Heart right ventricle (tissue), 16 donors: ENCODE measurements around the gene INTS15. TPM values are rescaled to one million over a fixed set of nuclear protein-coding genes. Genes with fewer than 3 reads are reported as not detected.

Experiments used
- ATAC-seq, 8 donors: fragments of 200-7000 bp; cut with Tn5 transposase; one replicate each; pipeline ENCODE4 v1.9.1; 2020; ENCODE audit warnings: mild to moderate bottlenecking in 8 of 8, moderate library complexity in 8 of 8, moderate number of reproducible peaks in 1 of 8
- DNase-seq, 2 donors: peaks; one replicate each; pipeline ENCODE4 v3.0.0-alpha.2; 2020
- H3K27ac ChIP-seq, 10 donors: fragments of 200-600 bp; sonication (generic) in 2 of 10; one replicate each; pipeline versions ENCODE4 v1.5.0 to v1.8.0; 2020 to 2022; ENCODE audit warnings: mild to moderate bottlenecking in 3 of 10
- H3K27me3 ChIP-seq, 7 donors: fragments of 200-600 bp; one replicate each; pipeline ENCODE4 v1.8.0; 2021 to 2022; ENCODE audit warnings: mild to moderate bottlenecking in 2 of 7
- H3K36me3 ChIP-seq, 9 donors: fragments of 200-600 bp; sonication (generic) in 1 of 9; one replicate each; pipeline versions ENCODE4 v1.5.0 to v1.8.0; 2020 to 2022; ENCODE audit warnings: mild to moderate bottlenecking in 2 of 9
- H3K4me1 ChIP-seq, 9 donors: fragments of 200-600 bp; sonication (generic) in 1 of 9; one replicate each; pipeline versions ENCODE4 v1.5.0 to v1.8.0; 2020 to 2022; ENCODE audit warnings: mild to moderate bottlenecking in 4 of 9
- H3K4me3 ChIP-seq, 10 donors: fragments of 200-600 bp; sonication (generic) in 2 of 10; one replicate each; pipeline versions ENCODE4 v1.5.0 to v1.8.0; 2020 to 2022; ENCODE audit warnings: mild to moderate bottlenecking in 7 of 10, moderate library complexity in 2 of 10
- H3K9me3 ChIP-seq, 11 donors: fragments of 200-600 bp in 10 of 11; sonication (generic) in 2 of 11; one replicate each; pipeline versions ENCODE4 v1.5.0 to v1.8.0; 2013 to 2022; ENCODE audit warnings: mild to moderate bottlenecking in 2 of 11, control low read depth in 1 of 11, moderate library complexity in 1 of 11
- CTCF ChIP-seq, 9 donors: fragments of 200-600 bp; sonication (generic) in 2 of 9; IDR thresholded peaks; one replicate each; pipeline versions ENCODE4 v1.5.0 to v1.8.0; 2021 to 2022; ENCODE audit warnings: antibody characterized with exemption in 9 of 9, mild to moderate bottlenecking in 5 of 9, moderate library complexity in 1 of 9
- WGBS, 2 donors: extraction: QIAGEN DNeasy Blood & Tissue Kit; methylation state at CpG; one replicate each; pipeline ENCODE4 v1.1.7; 2013; ENCODE audit warnings: inconsistent platforms in 1 of 2; 5-methylcytosine and 5-hydroxymethylcytosine counted together
- intact Hi-C, 10 donors: fragments of 100-400 bp; cut with DNase I; formaldehyde crosslinking; loops; one replicate each; pipeline versions ENCODE4 v1.11.1 to v1.14.2; 2022
- polyA plus RNA-seq, 2 donors: library from polyadenylated mRNA; stranded (reverse); fragments of 200-250 nt; gene quantifications; one replicate each; pipeline ENCODE4 v1.2.3, GENCODE V29; 2013
- total RNA-seq, 10 donors: library from RNA; stranded (reverse); fragmentation: NEBNext Ultra II Directional in 3 of 10; extraction: Animal tissue kit (Norgen Biotek cat#: 25700) in 3 of 10; gene quantifications; one replicate each; pipeline versions ENCODE4 v1.2.1 to v1.2.4, GENCODE V29; 2021 to 2023
- donor health status: Arrhythmogenic right ventricular cardiomyopathy.
- donor health status: ischemic (EF 13 %, LVEDD 7.1; RV severe dilation, severe dysfunction).
- donor health status: healthy with polysubstance abuse.
- donor health status: DM: no; HTN: yes; CAD: no.
- donor health status: DM: no; HTN: no; CAD: no.
- donor health status: ischemic (EF 25% LVEDD 6.9; RV normal size, moderate dysfunction).
- donor health status: ischemic (EF 25% LVEDD 5.7; RV mildly dilated, moderate dysfunction).
- donor health status: healthy.
- donor health status: DM: yes; HTN: yes; CAD: no.
- donor health status: Ischemic cardiomyopathy.
- donor health status: ischemic (EF 35%, LVEDD 5.7; RV mildly dilated, moderate dysfunction).
- donor health status: nonischemic (EF 11% LVEDD 7.7; RV severe dilation, severe dysfunction).
- donor health status: DM: yes; HTN: yes; CAD: no.
- donor health status: PGD.
- donor health status: ischemic (EF 29% LVEDD 5.4; RV normal size, mild dysfunction).
- donor health status: nonischemic (EF 23%, LVEDD 6.1; RV moderate dilation, normal function).

The INTS15 gene
- total and polyA plus RNA-seq, 12 donors, result 9.8 to 22.0 (median 13.4) TPM

GRCh38 chr7:6615723-6616555 is 26.1 kb downstream of the INTS15 start:
- DNase-seq (no peak), ATAC-seq (peak in 7 of 8 donors; percentile 36 to 53 (median 45))
- intact Hi-C loops, result no loop called here
- TF ChIP-seq CTCF (IDR thresholded peaks at IDR 0.05), result no peak
- Histone ChIP-seq H3K27me3 (peaks cover 0 to 33% (median 0%) of the 10 kb centered on the region in 7 donors), H3K9me3 (no peaks in the 10 kb centered on the region), H3K36me3 (peaks cover 0 to 26% (median 0%) of the 10 kb centered on the region in 9 donors), H3K4me3 (peak overlapping the region; percentile 44 to 86 (median 74)), H3K4me1 (peaks cover 0 to 16% (median 11%) of the 10 kb centered on the region in 9 donors), H3K27ac (peak overlapping the region in 6 of 10 donors; percentile 36 to 67 (median 54))
- 8 to 13% methylated on average over 41 to 63 of the region's 63 CpGs for WGBS, 2 donors

GRCh38 chr7:6616854-6617643 is 27.2 kb downstream of the INTS15 start:
- H3K4me3 ChIP-seq, result no peak overlapping the region
- H3K9me3 ChIP-seq, result no peaks in the 10 kb centered on the region
- no peak for ATAC-seq
- TF ChIP-seq CTCF (IDR thresholded peaks at IDR 0.05), result no peak
- WGBS, 2 donors, result 88 to 90% methylated on average over 20 of the region's 20 CpGs
- H3K36me3 ChIP-seq, result peaks cover 0 to 38% (median 7%) of the 10 kb centered on the region in 9 donors
- DNase-seq, result no peak
- intact Hi-C loops, result no loop called here
- H3K27me3 ChIP-seq, result peaks cover 0 to 33% (median 0%) of the 10 kb centered on the region in 7 donors
- H3K27ac ChIP-seq, result no peak overlapping the region
- peaks cover 0 to 16% (median 12%) of the 10 kb centered on the region in 9 donors for H3K4me1 ChIP-seq

GRCh38 chr7:6618621-6619020 is 28.8 kb downstream of the INTS15 start:
- Histone ChIP-seq H3K4me1 (peaks cover 0 to 16% (median 12%) of the 10 kb centered on the region in 9 donors), H3K36me3 (peaks cover 0 to 51% (median 8%) of the 10 kb centered on the region in 9 donors), H3K27ac (no peak overlapping the region), H3K9me3 (no peaks in the 10 kb centered on the region), H3K4me3 (no peak overlapping the region), H3K27me3 (peaks cover 0 to 30% (median 0%) of the 10 kb centered on the region in 7 donors)
- 73 to 84% methylated on average over 4 of the region's 4 CpGs for WGBS, 2 donors
- intact Hi-C loops, result no loop called here
- DNase-seq (no peak), ATAC-seq (no peak)
- TF ChIP-seq CTCF (IDR thresholded peaks at IDR 0.05), result no peak

- peaks cover 0 to 13% (median 11%) of the 10 kb centered on the region in 9 donors for H3K4me1 ChIP-seq
- ATAC-seq, result no peak
- intact Hi-C loops, result no loop called here
- H3K4me3 ChIP-seq, result no peak overlapping the region
- peaks cover 0 to 17% (median 0%) of the 10 kb centered on the region in 7 donors for H3K27me3 ChIP-seq
- TF ChIP-seq CTCF (IDR thresholded peaks at IDR 0.05), result no peak
- H3K27ac ChIP-seq, result no peak overlapping the region
- H3K9me3 ChIP-seq, result no peaks in the 10 kb centered on the region
- DNase-seq, result no peak
- peaks cover 0 to 61% (median 8%) of the 10 kb centered on the region in 9 donors for H3K36me3 ChIP-seq
- WGBS, 2 donors, result 89 to 91% methylated on average over 3 of the region's 3 CpGs
Observed at GRCh38 chr7:6619961-6620360, 30.1 kb downstream of the INTS15 start.
